HG03342 (cell line): Measurements from ENCODE around the gene ZNF460.

ENCODE experiments used
- ATAC-seq: cut with Tn5 transposase; IDR thresholded peaks from one replicate; pipeline ENCODE4 v1.9.1; 2021; ENCODE audit warnings: mild to moderate bottlenecking, moderate library complexity; ENCODE audit not compliant: unreplicated experiment

ZNF460 gene

GRCh38 chr19:57338877-57339276 is 58.6 kb downstream of the ZNF460 start:
- ATAC-seq, result no peak

GRCh38 chr19:57342582-57342981 is 62.3 kb downstream of the ZNF460 start:
- ATAC-seq, result no peak
